ENCODE data around the gene SLC25A24. TPM values are rescaled to one million over a fixed set of nuclear protein-coding genes. Genes with fewer than 3 reads are reported as not detected.

The SLC25A24 gene
- total RNA-seq, 2 donors from 2014 or later = 6.3 to 21.5 TPM

DNA sequence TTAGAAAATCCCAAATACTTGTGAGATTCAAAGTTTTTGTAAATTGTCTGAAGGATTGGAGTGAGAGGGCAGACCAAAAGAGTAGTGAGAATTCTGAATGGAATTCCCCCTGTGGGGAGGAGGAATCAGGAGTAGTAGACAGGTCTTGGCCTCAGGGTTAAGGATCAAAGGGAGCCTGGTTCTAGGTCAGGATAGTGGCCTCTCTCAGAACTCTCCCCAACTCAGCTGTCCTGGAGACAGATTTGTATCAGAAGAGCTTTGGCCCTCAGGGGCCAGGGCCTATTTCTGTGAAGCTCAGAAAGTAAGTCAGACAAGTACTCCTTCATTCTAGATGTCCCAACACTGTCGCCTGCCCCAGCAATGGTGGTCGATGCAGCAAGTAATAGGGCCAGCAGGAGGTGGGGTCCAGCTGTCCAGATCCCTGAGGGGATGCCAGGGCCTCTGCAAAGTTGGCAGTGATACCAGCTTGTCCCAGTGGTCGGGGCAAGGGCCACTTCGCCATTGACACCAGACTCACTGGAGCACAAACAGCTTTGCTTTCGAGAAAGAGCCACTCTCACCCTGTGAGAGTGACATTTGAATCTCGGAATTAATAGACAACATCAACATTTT lies 115.2 kb downstream of the SLC25A24 start:
- intact Hi-C loops (cut with DNase I) = no loop called here
- Histone ChIP-seq H3K4me3 (no peak overlapping the region), H3K36me3 (replicated peaks in 1 of 2; ENCODE audit: insufficient read depth in 1 of 2, low read depth in 2 of 2) (no peaks in the 10 kb centered on the region), H3K4me1 (no peaks in the 10 kb centered on the region), H3K27me3 (no peaks in the 10 kb centered on the region), H3K27ac (no peak overlapping the region), H3K9me3 (no peaks in the 10 kb centered on the region)
- TF ChIP-seq, protein P1, sequence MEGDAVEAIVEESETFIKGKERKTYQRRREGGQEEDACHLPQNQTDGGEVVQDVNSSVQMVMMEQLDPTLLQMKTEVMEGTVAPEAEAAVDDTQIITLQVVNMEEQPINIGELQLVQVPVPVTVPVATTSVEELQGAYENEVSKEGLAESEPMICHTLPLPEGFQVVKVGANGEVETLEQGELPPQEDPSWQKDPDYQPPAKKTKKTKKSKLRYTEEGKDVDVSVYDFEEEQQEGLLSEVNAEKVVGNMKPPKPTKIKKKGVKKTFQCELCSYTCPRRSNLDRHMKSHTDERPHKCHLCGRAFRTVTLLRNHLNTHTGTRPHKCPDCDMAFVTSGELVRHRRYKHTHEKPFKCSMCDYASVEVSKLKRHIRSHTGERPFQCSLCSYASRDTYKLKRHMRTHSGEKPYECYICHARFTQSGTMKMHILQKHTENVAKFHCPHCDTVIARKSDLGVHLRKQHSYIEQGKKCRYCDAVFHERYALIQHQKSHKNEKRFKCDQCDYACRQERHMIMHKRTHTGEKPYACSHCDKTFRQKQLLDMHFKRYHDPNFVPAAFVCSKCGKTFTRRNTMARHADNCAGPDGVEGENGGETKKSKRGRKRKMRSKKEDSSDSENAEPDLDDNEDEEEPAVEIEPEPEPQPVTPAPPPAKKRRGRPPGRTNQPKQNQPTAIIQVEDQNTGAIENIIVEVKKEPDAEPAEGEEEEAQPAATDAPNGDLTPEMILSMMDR (IDR thresholded peaks at IDR 0.05) = no peak
- no peak for TF ChIP-seq POLR2A (IDR thresholded peaks at IDR 0.05)
- ATAC-seq (no peak), DNase-seq (no peak)
- 74 to 78% methylated on average over 6 of the region's 6 CpGs for WGBS, 2 donors

Other genes with a start within 250 kb of the SLC25A24 start
- 10 to 100 TPM; 18.4 to 21.4 TPM for gene VAV3, start 235.2 kb downstream of the SLC25A24 start, total RNA-seq
- gene NBPF4, start 43.7 kb upstream of the SLC25A24 start, total RNA-seq = not detected
- gene NBPF6, start 250.0 kb upstream of the SLC25A24 start, total RNA-seq = not detected